T1000 (cell line): ENCODE measurements around the gene WDR88.
"Not testable (repeated sequence)": the region's sequence is repeated elsewhere in the genome, so short reads cannot be mapped to it uniquely, and the experiment has no call there.

ENCODE experiments used
- DNase-seq: peaks from one replicate; lab custom pipeline; 2025; ENCODE audit warnings: mixed read lengths; lab: John Stamatoyannopoulos, UW

Gene WDR88

GRCh38 chr19:33197591-33198000, 65.7 kb downstream of the WDR88 start:
- DNase-seq = no peak

DNA sequence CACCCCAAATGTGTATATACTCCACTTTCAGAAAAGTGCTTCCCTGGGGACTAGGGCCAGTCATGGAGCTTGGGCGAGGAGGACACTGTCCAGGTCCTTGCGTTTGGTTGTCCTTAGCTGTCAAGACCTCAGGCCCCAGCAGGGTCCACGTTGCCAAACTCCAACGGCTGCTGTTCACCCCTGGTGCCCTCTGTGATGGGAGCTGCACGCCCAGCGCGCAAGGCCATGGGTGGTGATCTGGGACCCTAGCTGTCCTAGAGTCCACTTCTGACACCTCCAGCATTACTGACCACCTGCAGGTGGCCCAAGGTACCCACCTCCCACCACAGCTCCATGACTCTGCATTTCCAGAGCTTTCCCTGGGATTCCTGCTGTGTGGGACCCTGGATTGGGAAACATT, 66.3 kb downstream of the WDR88 start:
- no peak for DNase-seq

DNA sequence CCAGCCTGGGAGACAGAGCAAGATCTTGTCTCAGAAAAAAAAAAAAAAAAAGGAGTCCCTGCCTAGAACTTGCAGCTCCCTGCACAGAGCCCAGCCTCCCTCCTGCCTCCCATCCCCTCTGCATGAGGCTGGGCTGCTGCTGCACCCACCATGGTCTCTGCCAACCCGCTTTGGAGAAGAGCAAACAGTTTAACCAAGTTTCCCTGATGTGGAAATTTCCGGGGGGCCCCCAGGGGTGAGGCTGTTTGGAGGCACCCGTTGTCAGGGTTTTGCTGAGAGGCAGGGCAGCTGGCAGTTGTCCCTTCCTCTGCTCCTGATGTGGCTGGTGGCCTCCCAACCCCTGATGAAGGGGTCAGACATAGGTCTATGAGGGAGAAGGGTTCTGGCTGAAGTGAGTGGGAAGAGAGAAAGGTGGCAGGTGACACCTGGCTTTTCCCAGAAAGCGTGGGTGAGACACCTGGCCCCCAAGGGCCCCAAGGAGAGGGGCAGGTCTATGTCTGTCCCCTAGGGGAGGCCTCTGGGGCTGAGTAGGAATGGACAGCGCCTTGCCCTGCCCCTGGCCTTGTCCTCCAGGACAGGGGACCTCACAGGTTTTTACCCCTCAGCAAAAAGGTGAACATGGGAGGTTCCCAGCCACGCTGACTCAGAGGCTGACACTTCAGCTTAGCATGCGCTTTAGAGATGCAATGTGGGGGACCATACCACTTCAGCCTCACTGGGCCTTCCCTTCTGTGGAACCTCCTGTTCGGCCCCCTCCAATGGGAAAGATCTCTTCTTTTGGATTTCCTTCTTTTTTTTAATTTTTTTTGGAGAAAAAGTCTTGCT, 67.7 kb downstream of the WDR88 start:
- no peak for DNase-seq

GRCh38 chr19:33201473-33201872, 69.6 kb downstream of the WDR88 start:
- DNase-seq = no peak

- DNase-seq = no peak
Measured at GRCh38 chr19:33201886-33202545, 70.1 kb downstream of the WDR88 start.

DNA sequence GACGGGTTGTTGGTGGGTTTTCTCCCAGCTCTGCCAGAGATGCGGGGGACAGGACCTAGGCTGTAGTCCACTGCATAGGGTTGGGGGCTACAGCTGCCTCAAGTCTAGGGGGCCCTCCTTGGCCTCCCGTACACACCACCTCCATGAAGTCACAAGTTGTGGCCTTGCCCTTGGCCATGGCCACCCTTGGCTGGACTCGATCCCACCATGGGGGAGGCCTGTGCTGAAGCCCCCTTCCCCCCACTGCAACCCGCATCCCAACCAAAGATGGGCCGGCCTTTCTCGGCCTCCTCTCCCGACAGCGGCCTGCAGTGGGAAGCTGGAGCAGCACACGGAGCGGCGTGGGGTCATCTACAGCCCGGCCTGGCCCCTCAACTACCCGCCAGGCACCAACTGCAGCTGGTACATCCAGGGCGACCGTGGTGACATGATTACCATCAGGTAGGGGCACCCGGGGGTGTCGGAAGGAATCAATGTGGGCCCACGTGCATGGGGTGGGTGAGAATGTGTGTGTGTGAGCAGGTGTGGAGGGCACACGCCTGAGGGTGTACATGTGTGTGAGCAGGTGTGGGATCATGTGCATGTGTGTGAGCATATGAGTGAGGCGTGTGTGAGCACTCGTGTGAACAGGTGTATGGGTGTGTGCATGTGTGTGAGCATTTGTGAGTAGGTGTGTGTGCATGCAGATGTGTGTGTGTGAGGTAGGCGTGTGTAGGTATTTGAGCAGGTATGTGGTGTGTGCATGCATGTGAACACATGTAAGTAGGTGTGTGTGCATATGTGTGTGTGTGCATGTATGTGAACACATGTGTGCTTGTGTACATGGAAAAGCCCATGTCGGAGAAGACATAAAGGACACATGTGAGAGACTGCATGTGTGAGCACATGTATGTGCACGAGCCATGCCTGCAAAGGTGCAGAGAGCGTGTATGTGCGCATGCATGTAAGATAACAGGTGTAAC, 70.9 kb downstream of the WDR88 start:
- DNase-seq = no peak

DNA sequence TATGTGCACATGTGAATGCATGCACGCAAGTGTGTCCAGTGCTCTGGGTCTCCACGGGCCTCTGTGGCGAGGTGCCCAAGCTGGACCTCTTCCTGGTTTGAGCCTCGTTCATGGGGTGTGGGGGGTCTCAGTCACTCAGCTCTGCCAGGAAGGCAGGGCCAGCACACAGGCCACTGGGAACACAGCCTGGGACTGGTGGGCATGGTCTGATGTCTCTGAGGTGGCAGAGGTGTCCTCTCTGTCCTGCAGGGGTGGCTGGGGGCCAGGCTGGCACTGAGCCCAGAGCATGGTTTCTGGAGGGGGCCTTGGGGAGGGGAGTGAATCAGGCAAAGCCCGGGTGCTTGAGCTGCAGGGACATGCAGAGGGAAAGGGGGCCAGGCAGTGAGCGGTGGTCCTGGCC, 71.6 kb downstream of the WDR88 start:
- DNase-seq = no peak

DNA sequence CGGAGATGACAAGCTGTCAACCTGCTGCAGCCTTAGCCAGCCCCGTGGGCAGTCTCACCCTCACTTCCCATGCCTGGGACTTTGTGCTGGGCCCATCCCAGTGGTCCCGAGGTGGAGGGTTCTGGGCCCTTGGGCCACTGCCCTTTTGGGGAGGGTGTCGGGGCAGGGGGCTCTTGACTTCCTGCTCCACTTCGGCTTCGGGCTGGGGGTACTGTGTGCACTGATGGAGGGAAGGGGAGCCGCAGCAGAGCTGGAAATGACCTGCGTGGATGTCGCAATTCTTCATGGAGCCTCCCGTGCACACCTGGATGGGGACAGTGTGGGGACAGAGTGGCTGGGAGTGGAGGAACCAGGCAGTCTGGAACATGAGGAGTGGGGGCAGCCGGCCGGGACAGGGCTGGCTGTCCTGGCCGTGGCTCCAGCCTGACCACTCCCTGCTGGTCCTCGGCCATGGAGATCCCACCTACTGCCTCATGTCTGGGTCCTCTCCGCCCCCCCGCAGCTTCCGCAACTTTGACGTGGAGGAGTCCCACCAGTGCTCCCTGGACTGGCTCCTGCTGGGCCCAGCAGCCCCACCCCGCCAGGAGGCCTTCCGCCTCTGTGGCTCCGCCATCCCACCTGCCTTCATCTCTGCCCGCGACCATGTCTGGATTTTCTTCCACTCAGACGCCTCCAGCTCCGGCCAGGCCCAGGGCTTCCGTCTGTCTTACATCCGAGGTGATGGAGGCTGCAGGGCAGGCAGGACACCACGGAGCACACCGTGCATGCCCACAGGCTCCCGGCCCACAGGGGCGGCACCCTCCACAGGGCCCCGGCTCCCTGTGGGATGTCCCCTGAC, 72.4 kb downstream of the WDR88 start:
- DNase-seq = no peak

GRCh38 chr19:33205110-33205509, 73.2 kb downstream of the WDR88 start:
- no peak for DNase-seq

GRCh38 chr19:33205531-33206260, 73.8 kb downstream of the WDR88 start:
- DNase-seq = no peak

DNA sequence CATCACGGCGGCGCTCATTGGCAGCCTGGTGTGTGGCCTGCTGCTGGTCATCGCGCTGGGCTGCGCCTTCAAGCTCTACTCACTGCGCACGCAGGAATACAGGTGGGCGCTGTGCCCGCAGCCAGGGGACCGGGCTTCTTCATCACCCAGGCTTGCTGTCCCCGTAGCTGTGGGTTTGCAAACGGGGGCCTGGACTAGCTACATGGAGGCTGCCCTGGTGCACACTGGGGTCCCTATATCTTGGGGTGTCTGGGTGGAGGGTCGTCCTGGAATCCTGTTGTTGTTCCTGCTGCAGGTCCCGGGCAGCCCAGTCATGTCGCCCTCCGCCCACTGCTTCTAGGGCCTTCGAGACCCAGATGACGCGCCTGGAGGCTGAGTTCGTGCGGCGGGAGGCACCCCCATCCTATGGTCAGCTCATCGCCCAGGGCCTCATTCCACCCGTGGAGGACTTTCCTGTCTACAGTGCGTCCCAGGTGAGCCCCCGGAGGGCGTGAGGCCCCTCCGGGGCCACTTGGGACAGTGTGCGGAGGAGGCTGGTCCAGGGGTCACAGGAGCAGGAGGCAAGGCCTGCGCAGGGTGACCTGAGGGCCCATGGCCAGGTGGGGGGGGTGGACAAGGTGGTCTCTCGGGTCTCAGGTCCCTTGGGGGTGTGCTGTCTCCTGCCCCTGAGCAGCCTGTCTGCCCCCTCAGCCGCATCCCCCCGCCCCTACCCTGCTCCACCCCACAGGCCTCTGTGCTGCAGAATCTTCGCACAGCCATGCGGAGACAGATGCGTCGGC, 74.5 kb downstream of the WDR88 start:
- no peak for DNase-seq

- DNase-seq = no peak
Measured at GRCh38 chr19:33207040-33207620, 75.2 kb downstream of the WDR88 start.

- no peak for DNase-seq
Measured at GRCh38 chr19:33207903-33208302, 76.0 kb downstream of the WDR88 start.

DNA sequence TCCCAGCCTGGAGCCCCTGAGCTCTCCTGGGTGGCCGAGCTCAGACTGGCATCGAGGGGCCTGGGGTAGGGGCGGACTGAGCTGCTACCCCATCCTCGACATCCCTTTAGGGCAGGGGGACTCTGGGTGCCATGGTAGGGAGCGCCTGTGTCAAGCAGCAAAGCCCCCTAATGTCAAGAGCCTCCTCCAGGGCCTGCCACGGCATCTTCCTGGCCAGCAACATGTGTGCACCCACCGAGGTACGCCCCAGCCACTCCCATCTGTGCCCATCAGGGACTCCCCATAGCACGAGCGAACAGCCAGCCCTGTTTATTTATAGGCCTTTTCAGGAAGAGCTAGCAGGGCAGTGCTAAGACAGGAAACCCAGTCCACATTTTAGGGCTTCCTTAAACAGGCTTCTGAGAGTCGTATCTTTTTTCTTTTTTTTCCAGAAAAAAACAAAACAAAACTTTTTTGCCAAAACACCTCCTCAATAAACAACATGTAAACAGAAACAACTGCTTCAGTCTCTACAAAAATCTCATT, 76.5 kb downstream of the WDR88 start:
- DNase-seq = no peak

- DNase-seq = no peak
Measured at GRCh38 chr19:33208904-33209849, 77.3 kb downstream of the WDR88 start.

GRCh38 chr19:33209850-33210230, 77.9 kb downstream of the WDR88 start:
- not testable (repeated sequence) for DNase-seq

DNA sequence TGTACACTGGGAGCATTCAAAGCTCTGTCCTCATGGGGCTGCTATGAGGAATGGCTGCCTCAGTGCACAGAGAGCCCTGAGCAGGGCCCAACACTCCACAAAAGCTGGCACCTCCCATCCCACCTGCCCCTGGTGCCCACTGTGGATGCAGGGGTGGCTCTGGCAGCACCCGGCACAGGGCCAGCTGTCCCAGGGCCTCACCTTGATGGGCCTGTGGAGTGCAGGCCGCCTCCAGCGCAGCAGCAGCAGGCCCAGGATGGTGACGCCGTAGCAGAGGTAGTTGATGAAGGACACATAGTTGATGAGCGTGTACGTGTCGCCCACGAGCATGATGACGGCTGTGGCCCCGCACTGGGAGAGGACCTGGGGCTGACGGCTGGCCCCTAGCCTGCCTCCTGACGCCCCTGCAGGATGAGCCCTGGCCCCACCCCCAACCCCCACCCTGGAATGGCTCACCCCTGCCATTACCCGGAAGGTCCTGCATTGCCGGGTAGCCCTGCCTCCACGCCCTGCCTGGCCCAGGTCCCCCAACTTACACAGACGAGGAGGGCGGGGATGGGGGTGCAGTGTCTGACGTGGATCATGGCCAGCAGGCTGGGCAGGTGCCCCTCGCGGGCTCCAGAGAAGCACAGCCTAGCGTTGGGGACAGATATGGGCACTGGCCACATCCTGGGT, 78.5 kb downstream of the WDR88 start:
- no peak for DNase-seq
